Thoracic aorta (tissue), 2 donors: ENCODE data around the gene UFD1. TPM values are rescaled to one million over a fixed set of nuclear protein-coding genes. Genes with fewer than 3 reads are reported as not detected.

ENCODE experiments used
- ATAC-seq: fragments of 150-250 bp; one replicate; pipeline ENCODE4 v1.8.0; 2017; ENCODE audit warnings: low read depth; ENCODE audit not compliant: insufficient number of reproducible peaks, low FRiP score
- DNase-seq: peaks from one replicate; pipeline ENCODE4 v3.0.0-alpha.2; 2020; ENCODE audit warnings: low spot score
- H3K27ac ChIP-seq, 2 donors: fragments of 200-600 bp; sonication (generic); 1 replicate in 1 of 2; 2 replicates in 1 of 2; pipeline ENCODE4 v1.5.1; 2016; ENCODE audit warnings: mild to moderate bottlenecking in 2 of 2, moderate library complexity in 2 of 2
- H3K27me3 ChIP-seq: fragments of 200-600 bp; sonication (generic); replicated peaks from 2 replicates; pipeline ENCODE4 v1.6.0; 2016; ENCODE audit warnings: mild to moderate bottlenecking; ENCODE audit not compliant: insufficient read depth
- H3K36me3 ChIP-seq: fragments of 200-600 bp; sonication (generic); one replicate; pipeline ENCODE4 v1.5.1; 2016
- H3K4me1 ChIP-seq, 2 donors: fragments of 200-600 bp; sonication (generic); 1 replicate in 1 of 2; 2 replicates in 1 of 2; pipeline versions ENCODE4 v1.5.1 to v1.6.0; 2016; ENCODE audit warnings: low read depth in 2 of 2, mild to moderate bottlenecking in 1 of 2; ENCODE audit not compliant: control insufficient read depth in 1 of 2
- H3K4me3 ChIP-seq: fragments of 200-600 bp; sonication (generic); 2 replicates; pipeline ENCODE4 v1.5.1; 2016; ENCODE audit warnings: mild to moderate bottlenecking
- H3K9me3 ChIP-seq: fragments of 200-600 bp; sonication (generic); 2 replicates; pipeline ENCODE4 v1.5.1; 2016
- total RNA-seq, 2 donors: library from RNA; depleted of rRNA; stranded (reverse); fragments of >200 nt; gene quantifications; one replicate each; pipeline versions ENCODE4 v1.1.0 to v1.2.3, GENCODE V29; 2016
- TF ChIP-seq, protein P1 (sequence below): fragments of 200-600 bp; sonication (generic); IDR thresholded peaks from one replicate; pipeline ENCODE4 v1.5.1; 2019; ENCODE audit warnings: antibody characterized with exemption

Gene UFD1
- total RNA-seq, 2 donors from 2014 or later, result 32.0 to 32.5 TPM

DNA sequence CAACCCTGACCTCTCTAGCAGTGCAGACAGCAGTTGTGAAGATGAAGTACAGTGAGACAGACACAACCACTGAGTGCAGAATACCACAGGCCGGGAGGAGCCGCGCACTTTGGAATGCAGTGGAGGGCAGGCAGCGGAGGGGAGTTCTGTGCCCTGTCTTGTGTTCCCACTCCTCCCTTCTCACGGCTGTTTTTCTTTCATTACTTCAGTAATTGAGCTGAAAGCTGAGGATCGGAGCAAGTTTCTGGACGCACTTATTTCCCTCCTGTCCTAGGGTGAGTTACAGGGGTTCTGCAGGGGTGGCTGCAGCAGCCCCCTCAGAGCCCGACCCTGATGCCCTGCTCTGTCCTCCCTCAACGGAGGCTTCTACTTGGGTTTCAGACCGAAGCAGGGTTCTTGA lies 39.6 kb upstream of the UFD1 start:
- DNase-seq (no peak), ATAC-seq (no peak)
- Histone ChIP-seq H3K4me3 (no peak overlapping the region), H3K27me3 (no peaks in the 10 kb centered on the region), H3K27ac (no peak overlapping the region), H3K36me3 (no peaks in the 10 kb centered on the region), H3K9me3 (no peaks in the 10 kb centered on the region), H3K4me1 (peaks cover 0 to 3% of the 10 kb centered on the region in 2 donors)
- TF ChIP-seq, protein P1, sequence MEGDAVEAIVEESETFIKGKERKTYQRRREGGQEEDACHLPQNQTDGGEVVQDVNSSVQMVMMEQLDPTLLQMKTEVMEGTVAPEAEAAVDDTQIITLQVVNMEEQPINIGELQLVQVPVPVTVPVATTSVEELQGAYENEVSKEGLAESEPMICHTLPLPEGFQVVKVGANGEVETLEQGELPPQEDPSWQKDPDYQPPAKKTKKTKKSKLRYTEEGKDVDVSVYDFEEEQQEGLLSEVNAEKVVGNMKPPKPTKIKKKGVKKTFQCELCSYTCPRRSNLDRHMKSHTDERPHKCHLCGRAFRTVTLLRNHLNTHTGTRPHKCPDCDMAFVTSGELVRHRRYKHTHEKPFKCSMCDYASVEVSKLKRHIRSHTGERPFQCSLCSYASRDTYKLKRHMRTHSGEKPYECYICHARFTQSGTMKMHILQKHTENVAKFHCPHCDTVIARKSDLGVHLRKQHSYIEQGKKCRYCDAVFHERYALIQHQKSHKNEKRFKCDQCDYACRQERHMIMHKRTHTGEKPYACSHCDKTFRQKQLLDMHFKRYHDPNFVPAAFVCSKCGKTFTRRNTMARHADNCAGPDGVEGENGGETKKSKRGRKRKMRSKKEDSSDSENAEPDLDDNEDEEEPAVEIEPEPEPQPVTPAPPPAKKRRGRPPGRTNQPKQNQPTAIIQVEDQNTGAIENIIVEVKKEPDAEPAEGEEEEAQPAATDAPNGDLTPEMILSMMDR, result no peak

DNA sequence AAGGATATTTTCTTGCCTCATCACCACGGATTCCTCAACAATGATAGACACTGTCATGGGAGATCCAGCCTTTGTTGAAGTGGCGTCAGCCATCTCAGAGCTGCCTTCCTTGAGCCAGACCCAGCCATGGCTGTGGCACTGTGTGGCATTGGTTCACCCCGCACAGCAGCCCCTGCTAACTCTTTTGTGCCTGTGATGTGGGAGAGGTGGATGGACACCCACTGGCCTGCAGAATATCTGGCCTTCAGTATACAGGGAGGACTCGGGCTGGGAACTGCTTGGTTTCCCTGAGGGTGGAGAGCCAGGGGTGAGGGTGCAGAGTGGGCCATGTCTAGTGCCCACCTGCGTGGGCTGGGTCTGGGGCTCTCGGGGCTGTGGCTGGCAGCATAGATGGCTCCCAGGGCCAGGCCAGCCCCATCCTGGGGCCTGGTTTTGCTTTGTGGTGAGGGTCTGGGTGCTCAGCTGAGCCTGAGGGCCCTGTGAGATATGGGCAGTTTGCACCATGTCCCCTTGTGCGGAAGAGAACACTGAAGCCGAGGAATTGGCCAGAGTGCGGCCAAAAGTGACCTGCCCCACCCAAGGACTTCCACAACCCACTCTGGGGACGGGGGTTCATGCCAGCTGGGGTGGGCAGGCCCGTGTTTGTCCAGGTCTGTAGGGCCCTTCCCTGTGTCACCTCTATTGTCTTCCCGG lies 39.1 kb upstream of the UFD1 start:
- H3K36me3 ChIP-seq, result no peaks in the 10 kb centered on the region
- H3K27me3 ChIP-seq, result no peaks in the 10 kb centered on the region
- H3K4me1 ChIP-seq, result no peaks in the 10 kb centered on the region
- no peak for DNase-seq
- no peaks in the 10 kb centered on the region for H3K9me3 ChIP-seq
- no peak for ATAC-seq
- TF ChIP-seq, protein P1, result no peak
- no peak overlapping the region for H3K4me3 ChIP-seq
- H3K27ac ChIP-seq, result no peak overlapping the region

DNA sequence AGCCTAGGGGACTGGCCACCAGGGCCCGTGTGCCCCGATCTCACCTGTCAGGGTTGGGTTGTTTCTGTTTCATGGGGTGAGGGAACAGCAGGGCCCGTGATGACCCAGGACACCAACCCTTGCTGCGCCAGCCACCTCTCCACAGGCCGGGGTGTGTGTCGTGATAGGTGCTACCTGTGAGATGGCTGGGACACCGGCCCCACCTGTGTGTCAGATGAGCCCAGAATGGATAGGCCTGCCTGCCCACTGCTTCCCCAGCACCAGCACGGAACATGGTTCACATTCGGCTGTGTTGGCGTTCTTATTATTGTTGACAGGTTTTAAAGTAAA lies 38.1 kb upstream of the UFD1 start:
- Histone ChIP-seq H3K27ac (no peak overlapping the region), H3K4me3 (no peak overlapping the region), H3K9me3 (no peaks in the 10 kb centered on the region), H3K27me3 (no peaks in the 10 kb centered on the region), H3K36me3 (no peaks in the 10 kb centered on the region), H3K4me1 (no peaks in the 10 kb centered on the region)
- DNase-seq (no peak), ATAC-seq (no peak)
- TF ChIP-seq, protein P1, result no peak

DNA sequence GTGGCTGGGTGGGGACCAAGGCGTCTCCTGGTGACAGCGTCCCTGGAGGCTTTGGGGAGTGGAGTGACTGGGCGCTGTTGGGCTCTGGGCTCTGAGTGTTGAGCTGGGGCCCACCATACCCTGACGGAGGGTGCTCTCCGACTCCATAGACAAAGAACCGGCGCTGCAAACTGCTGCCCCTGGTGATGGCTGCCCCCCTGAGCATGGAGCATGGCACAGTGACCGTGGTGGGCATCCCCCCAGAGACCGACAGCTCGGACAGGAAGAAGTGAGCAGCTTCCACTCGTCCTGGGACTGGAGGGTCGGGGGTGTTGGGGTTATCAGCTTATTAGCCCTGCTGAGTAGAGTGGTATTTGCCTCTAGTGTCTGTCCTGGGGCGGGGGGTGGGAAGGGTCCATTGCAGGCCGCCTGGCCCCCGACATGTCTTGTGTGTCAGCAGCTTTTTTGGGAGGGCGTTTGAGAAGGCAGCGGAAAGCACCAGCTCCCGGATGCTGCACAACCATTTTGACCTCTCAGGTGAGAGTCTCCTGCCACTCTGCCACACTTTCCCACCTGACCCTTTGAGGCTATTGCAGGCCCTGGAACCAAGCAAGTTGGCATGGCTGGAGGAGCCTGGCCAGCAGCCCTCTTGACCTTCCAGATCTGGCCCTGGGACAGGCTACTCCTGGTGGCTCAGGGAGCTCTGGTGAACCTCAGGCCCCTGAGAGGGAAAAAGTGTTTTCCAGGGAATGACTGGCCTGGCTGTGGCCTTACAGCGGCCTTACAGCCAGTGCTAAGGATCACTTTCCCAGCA lies 37.6 kb upstream of the UFD1 start:
- DNase-seq (no peak), ATAC-seq (no peak)
- H3K36me3 ChIP-seq, result no peaks in the 10 kb centered on the region
- no peaks in the 10 kb centered on the region for H3K4me1 ChIP-seq
- TF ChIP-seq, protein P1, result no peak
- H3K27me3 ChIP-seq, result no peaks in the 10 kb centered on the region
- no peaks in the 10 kb centered on the region for H3K9me3 ChIP-seq
- no peak overlapping the region for H3K4me3 ChIP-seq
- no peak overlapping the region for H3K27ac ChIP-seq

DNA sequence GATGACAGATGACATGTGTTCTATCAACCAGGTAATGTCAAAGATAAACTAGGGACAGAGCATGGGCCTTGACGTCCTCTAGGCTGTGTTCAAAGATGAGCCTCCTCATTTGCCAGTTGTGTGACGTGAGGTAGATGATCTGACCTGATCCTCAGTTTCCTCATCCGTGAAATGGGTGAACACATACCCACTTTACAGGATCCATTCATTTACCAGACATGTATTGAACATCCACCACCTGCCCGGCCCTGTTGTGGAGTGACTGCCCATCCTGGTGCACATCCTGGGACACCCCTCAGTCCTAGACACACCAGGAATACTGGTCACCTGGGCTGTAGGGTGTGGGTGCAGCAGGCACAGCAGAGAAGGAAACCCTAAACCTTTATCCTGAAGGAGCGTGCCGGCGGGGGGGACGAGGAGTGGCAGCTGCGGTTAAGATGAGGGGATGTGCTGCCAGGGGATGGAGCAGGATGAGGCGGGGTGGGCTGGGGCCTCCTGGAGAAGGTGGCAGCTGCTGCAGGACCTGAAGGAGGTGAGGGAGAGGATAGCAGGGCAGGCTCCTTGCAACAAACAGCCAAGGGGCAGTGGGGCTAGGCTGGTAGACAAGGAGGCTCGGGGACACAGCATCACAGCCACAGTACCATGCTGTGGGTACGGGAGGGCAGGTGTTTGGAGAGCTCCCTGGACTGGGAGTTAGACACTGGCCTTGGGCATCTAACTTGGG lies 36.8 kb upstream of the UFD1 start:
- DNase-seq, result no peak
- Histone ChIP-seq H3K27me3 (no peaks in the 10 kb centered on the region), H3K9me3 (no peaks in the 10 kb centered on the region), H3K4me1 (no peaks in the 10 kb centered on the region), H3K4me3 (no peak overlapping the region), H3K36me3 (no peaks in the 10 kb centered on the region), H3K27ac (no peak overlapping the region)
- ATAC-seq, result no peak
- TF ChIP-seq, protein P1, result no peak
